ENCODE measurements around the gene ZNF660. TPM values are rescaled to one million over a fixed set of nuclear protein-coding genes. Genes with fewer than 3 reads are reported as not detected.

ZNF660 gene
- total RNA-seq, 2 experiments from 2014 or later, result 0.22 to 0.48 TPM

- DNase-seq, result no peak
- Mint-ChIP-seq H3K36me3 (ENCODE audit: low read depth) (peaks cover 74% of the 10 kb centered on the region), H3K27me3 (ENCODE audit: low read depth) (no peaks in the 10 kb centered on the region), H3K4me1 (ENCODE audit: low read depth) (peaks cover 6% of the 10 kb centered on the region), H3K4me3 (no peak overlapping the region), H3K9me3 (peaks cover 67% of the 10 kb centered on the region), H3K27ac (no peak overlapping the region)
- intact Hi-C loops (cut with micrococcal nuclease), result no loop called here
- CTCF ChIA-PET, result no interaction called here
Observed at GRCh38 chr3:44643024-44643423, 58.3 kb downstream of the ZNF660 start.

- Mint-ChIP-seq H3K36me3 (ENCODE audit: low read depth) (peaks cover 51% of the 10 kb centered on the region), H3K27me3 (ENCODE audit: low read depth) (no peaks in the 10 kb centered on the region), H3K27ac (no peak overlapping the region), H3K4me1 (ENCODE audit: low read depth) (peaks cover 10% of the 10 kb centered on the region), H3K9me3 (peaks cover 39% of the 10 kb centered on the region), H3K4me3 (peak overlapping the region; percentile 78)
- DNase-seq, result no peak
- intact Hi-C loops (cut with micrococcal nuclease), result loop anchor here (2.0 kb wide), 1 partner anchor 81 kb away; the partner anchor contains the start of gene ZNF501
- CTCF ChIA-PET, result interaction anchor here (0.6 kb wide), 1 partner anchor 71 kb away, joined by 3 read pairs; no protein-coding TSS in a partner anchor
Observed at GRCh38 chr3:44647771-44648170, 63.0 kb downstream of the ZNF660 start.

GRCh38 chr3:44648564-44649229 is 63.9 kb downstream of the ZNF660 start, which contains the start of gene ZNF35:
ZNF35 (plus strand) TSS chr3:44648732; CDS start chr3:44651068, 2,336 bp downstream.
- peak; percentile 49 for DNase-seq
- intact Hi-C loops (cut with micrococcal nuclease), result loop anchor here (2.0 kb wide), 1 partner anchor 80 kb away; the partner anchor contains the start of gene ZNF501
- peaks cover 49% of the 10 kb centered on the region for H3K36me3 Mint-ChIP-seq (ENCODE audit: low read depth)
- peaks cover 10% of the 10 kb centered on the region for H3K4me1 Mint-ChIP-seq (ENCODE audit: low read depth)
- H3K4me3 Mint-ChIP-seq, result peak within 1 kb of the TSS; percentile 78
- CTCF ChIA-PET, result no interaction called here
- H3K9me3 Mint-ChIP-seq, result peaks cover 33% of the 10 kb centered on the region
- no peaks in the 10 kb centered on the region for H3K27me3 Mint-ChIP-seq (ENCODE audit: low read depth)
- no peak within 1 kb of the TSS for H3K27ac Mint-ChIP-seq

Other genes with a start within 250 kb of the ZNF660 start
- 10 to 100 TPM; 14.0 to 15.9 TPM for gene TCAIM, start 246.2 kb upstream of the ZNF660 start, total RNA-seq
- 10 to 100 TPM; 19.0 TPM for gene ZNF445, start 107.3 kb upstream of the ZNF660 start, total RNA-seq
- gene ZKSCAN7, start 29.8 kb upstream of the ZNF660 start, total RNA-seq, result 1 to 10 TPM; 1.5 to 1.7 TPM
- gene ZNF197, start 40.1 kb downstream of the ZNF660 start, total RNA-seq, result 1 to 10 TPM; 7.7 to 8.4 TPM
- 1 to 10 TPM; 1.1 to 1.9 TPM for gene ZNF35, start 63.8 kb downstream of the ZNF660 start, total RNA-seq
- 1 to 10 TPM in 1 of 2 experiments, under 1 TPM in 1; 0.62 to 1.0 TPM for gene ZNF502, start 127.7 kb downstream of the ZNF660 start, total RNA-seq
- 1 to 10 TPM; 1.6 to 2.7 TPM for gene ZNF501, start 144.7 kb downstream of the ZNF660 start, total RNA-seq
- gene KIAA1143, start 176.7 kb downstream of the ZNF660 start, total RNA-seq, result 10 to 100 TPM; 29.1 to 35.9 TPM
- 10 to 100 TPM; 42.1 to 45.8 TPM for gene KIF15, start 176.8 kb downstream of the ZNF660 start, total RNA-seq